DMS79 (cell line): Measurements from ENCODE around the gene OCA2.

Experiments used
- DNase-seq: peaks from one replicate; lab custom pipeline; 2025; lab: John Stamatoyannopoulos, UW

The OCA2 gene

GRCh38 chr15:27939246-27939645 is 159.9 kb downstream of the OCA2 start:
- no peak for DNase-seq

DNA sequence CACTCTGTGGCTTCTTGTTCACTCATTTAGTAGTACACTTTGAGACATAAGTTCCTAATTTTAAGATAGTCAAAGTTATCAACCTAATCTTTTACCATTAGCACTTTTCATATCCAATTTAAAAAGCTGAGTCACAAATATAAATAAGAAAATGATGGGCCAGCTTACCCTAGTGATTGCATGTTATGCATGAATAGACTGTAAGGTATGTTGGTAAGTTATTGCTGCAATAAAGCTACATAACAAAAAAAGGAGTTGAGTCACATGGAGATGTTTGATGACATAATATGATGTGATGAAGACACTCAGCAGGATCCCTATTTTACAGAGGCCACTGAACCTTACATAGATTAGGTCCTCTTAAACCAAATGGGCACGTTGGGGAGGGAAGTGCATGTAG is 161.3 kb downstream of the OCA2 start:
- DNase-seq = no peak

DNA sequence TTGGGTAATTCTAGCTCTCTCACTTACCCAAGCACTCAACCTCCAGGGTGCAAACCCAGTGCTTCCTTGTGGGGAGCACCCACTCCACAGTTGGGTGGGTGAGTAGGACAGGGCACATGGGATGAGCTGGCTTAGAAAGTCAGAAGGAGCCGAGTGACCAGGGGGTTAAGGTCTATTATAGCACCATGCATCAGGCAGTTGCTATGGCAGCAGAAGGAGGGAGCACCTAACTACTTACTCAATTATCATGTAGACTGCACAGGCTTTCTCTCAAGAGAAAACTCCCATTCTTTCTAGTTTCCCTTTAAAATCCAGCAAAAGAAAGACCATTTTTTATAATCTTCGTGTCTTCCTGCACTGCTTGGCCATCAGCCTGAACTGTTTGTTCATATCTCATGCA is 163.0 kb downstream of the OCA2 start:
- no peak for DNase-seq

DNA sequence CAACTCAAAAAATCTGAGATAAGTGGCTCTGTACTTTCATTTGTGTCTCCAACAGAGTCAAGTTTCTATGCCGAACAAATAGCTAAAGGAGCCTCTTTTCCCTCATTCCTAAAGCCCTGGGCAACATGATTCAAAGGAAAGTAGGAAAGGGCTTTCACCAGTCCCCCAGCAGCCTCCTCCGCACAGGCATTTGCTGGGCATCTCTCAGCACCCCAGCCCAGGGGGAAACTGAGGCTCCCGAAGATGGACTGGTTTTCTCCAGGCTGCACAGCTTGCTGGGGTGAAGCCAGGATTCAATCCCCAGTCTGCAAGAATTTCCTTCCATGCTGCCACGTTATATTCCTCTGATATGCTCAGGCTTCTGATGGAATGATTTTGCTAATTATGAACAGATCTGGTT is 163.8 kb downstream of the OCA2 start:
- no peak for DNase-seq

DNA sequence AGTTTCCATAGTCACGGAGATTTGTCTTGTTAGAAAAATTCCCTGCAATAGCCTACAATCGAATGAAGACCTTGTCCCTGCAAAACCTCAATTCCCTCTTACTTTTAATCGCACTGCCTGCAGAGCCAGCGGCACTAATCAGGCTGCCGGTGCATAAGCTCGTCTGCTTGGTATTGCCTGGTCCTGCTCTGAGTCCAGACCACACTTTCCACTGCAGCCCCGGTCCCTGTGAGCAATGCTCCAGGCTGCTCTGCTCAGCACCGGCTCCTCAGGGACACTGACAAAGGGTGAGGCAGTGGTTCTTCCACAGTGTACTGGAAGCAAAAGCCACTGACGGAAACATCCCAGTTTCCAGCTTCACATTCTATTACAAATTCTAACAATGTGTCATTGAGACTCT is 164.3 kb downstream of the OCA2 start:
- no peak for DNase-seq

DNA sequence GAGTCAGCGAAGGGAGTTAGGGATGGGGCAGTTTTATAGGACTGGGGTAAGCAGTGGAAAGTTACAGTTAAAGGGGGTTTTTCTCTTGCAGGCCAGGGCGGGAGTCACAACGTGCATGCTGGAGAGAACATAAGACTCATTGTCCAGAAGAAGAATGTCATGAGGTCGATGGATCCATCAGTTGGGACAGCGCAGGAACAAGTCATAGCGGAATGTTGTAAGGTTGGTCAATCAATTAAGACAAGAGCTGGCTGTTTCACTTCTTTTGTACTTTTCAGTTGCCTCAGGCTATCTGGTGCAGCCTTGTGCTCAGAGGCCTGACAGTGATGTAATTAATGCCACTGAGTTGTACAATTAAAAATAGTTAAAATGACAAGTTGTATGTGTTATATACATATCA is 165.6 kb downstream of the OCA2 start:
- DNase-seq = no peak

GRCh38 chr15:27932600-27932999 is 166.5 kb downstream of the OCA2 start:
- no peak for DNase-seq

- DNase-seq = no peak
These were observed 170.7 kb downstream of the OCA2 start for GRCh38 chr15:27928386-27928785.

GRCh38 chr15:27912283-27912682 is 186.8 kb downstream of the OCA2 start:
- DNase-seq = no peak

DNA sequence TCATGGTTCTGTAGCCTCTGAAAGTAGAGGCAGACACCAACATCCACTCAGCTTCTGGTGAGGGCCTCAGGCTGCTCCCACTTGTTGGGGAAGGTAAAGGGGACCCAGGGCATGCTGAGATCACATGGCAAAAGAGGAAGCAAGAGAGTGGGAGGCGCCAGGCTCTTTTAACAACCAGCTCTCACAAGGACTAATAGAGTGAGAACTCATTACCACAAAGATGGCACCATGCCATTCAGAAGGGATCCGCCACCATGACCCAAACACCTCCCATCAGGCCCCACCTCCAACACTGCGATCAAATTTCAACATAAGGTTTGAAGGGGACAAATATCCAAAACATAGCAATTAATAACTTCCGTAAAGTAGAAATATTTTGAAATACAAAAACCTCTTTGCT is 192.3 kb downstream of the OCA2 start:
- DNase-seq = no peak

DNA sequence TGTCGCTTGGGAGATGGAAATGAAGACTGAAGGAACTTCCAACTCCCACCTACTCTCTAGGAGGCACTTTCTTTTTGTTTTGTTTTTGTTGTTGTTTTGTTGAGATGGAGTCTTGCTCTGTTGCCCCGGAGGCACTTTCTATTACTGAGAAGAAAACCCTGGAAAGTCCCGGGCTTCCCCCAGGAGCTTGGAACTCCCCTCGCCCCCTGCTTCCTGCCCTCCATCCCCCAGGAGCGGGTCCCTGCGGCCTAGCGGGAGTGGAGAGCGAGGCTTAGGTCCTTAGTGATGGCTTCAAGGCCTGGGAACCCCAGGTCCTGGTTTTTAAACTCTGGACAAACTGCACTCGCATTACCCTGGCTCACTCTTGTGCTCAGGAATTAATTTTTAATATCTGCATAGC is 195.7 kb downstream of the OCA2 start:
- no peak for DNase-seq

- no peak for DNase-seq
These were observed 196.3 kb downstream of the OCA2 start for GRCh38 chr15:27902680-27903385.

DNA sequence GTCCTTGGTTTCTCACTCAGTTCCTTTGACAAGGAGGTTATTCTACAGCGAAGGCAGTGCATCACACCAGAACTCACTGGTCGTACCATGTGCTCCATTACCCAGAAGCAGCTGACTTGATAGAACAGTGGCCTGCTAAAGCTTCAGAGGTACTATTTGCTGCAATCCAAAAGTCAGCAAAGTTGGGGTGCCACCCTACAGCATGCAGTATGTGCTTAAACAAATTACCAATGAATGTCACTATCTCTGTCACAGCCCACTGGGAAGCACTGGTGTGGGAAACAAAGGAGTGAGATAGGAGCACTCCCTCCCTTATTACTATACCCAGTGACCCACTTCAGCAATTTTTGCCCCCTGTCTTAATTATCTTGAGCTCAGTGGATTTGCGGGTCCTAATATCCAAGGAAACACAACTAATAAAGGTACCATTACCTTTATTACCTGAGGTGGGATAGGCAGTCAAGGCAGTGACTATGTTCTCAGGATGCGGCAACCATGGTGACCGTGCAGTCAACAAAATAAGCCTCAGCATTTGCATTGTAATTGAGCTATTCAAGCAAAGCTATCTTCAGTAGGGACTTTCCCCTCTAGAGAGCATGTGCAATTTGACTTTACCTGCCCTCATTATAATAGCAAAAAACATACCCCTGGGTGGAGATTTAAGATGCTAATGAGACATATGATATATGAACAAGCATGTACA is 199.4 kb downstream of the OCA2 start:
- DNase-seq = no peak

GRCh38 chr15:27897481-27897880 is 201.6 kb downstream of the OCA2 start:
- no peak for DNase-seq

DNA sequence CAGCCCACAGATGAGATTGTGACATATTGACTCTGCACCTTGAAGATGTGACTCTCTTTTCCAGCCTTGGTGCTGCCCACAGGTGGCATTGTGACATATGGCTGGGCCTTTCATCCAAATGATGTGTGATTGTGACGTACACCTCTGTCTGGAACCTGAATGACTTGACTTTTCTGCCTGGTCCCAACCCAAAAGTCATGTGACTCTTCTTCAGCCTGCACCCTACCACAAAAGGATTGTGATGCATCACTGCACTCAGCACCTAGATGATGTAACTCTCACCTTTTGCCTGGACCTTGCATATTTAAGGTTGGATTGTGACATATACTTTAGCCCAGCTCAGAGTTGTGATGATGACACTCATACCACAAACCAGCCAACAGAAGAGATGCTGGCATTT is 204.5 kb downstream of the OCA2 start:
- no peak for DNase-seq

DNA sequence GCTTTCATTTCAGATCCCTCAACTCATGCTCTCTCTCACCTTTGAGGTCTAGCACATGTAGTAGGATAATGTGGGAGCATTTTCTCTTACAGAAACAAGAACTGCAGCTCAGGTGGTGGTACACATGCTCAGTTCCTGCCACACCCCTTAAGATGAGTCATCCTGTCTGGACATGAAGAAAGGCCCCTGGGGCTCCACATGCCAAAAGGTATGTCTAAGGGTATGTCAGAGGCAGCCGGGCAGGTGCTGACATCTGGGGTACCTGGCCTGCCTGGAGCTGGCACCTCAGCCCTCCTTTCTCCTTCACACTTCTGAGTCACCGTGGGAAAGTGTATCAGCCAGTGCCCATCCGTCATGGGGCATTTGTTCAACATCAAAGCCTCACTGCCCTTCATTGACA is 209.9 kb downstream of the OCA2 start:
- no peak for DNase-seq

DNA sequence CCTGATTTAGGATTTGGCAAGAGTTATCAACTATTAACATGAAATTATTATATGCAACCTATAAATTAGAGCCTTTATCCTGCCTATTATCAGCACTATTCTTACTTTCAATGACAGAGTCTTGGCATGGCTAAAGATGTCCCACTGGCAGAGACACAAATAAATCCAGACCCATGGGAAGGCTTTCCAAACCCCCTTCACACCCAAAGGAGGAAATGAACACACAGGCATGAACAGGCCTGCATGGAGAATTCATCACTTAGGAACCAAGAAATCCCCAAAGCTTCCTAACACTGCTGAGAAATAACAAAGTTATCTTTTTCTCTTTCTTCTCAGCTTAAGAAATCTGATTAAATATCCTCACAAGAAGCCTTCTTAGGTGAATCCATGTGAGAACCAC is 213.9 kb downstream of the OCA2 start:
- no peak for DNase-seq

- no peak for DNase-seq
These were observed 214.4 kb downstream of the OCA2 start for GRCh38 chr15:27884726-27885125.

DNA sequence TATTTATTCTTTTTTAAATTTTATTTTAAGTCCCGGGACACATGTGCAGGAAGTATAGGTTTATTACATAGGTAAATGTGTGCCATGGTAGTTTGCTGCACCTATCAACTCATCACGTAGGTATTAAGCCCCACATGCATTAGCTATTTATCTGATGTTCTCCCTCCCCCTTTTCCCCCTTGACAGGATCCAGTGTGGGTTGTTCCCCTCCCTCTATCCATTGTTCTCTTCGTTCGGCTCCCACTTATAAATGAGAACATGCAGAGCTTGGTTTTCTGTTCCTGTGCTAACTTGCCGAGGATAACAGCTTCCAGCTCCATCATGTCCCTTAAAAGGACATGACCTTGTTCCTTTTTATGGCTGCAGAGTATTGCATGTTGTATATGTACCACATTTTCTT is 220.3 kb downstream of the OCA2 start:
- DNase-seq = no peak

DNA sequence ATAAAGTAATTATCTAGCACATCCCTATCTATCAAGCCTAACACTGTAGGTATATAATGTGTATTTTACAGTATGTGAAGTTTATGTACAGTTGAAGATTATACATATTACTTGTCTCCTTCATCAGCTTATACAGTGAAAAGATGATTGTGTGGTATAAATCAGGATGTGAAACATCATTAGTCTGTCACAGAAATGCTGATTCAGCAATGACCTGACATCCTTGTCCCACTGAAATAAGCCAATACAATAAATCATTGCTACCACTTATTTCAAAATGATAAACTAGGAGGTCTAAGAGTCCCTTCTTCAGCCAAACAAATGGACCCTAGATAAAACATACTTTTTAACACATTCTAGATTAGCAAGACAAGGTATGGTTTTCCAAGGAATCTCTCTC is 225.3 kb downstream of the OCA2 start:
- DNase-seq = no peak

DNA sequence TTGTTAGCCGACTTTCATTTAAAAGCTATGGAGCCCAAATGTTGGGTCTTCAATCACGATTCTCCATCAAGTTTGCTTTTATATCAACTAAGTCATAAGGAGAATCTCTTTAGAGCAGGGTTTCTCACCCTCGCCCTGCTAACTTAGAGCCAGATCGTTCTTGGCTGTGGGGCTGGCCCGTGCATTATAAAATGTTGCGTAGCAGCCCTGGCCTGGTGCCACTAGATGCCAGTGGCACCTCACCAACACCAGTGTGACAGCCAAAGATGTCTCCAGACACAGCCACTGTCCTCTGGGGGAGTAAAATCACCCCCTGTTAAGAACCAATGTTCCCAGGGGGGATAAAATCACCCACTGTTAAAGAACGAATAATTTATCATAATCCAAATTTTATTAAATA is 226.1 kb downstream of the OCA2 start:
- DNase-seq = no peak

- DNase-seq = no peak
These were observed 226.8 kb downstream of the OCA2 start for GRCh38 chr15:27872355-27872754.

DNA sequence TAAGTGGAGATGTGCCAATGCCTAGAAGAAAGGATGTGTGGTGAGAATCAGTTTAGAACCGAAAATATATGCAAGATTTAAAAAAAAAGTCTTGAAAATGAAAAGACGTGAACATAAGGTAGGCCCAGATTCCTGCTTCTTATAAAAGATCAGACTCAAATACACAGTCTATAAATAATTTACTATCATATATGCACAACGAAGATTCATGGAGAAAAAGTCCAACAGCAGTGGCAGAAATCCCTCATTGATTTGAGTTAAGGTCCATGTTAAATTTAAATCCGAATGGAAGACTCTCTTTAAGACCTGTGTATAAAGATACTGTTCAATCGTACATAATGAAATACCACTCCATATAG is 227.2 kb downstream of the OCA2 start:
- no peak for DNase-seq
